Osteocyte (in vitro differentiated cells): ENCODE measurements around the gene RBM14. TPM values are rescaled to one million over a fixed set of nuclear protein-coding genes. Genes with fewer than 3 reads are reported as not detected.

Experiments
- DNase-seq: peaks from one replicate; pipeline ENCODE4 v3.0.0; 2021; ENCODE audit warnings: mixed read lengths; ENCODE audit not compliant: unreplicated experiment; ENCODE audit errors: extremely low spot score
- H3K27ac Mint-ChIP-seq: one replicate; pipeline ENCODE4 v1.8.0; 2021; ENCODE audit warnings: mild to moderate bottlenecking, mixed read lengths; ENCODE audit not compliant: unreplicated experiment
- H3K27me3 Mint-ChIP-seq: one replicate; pipeline ENCODE4 v1.8.0; 2021; ENCODE audit warnings: mixed read lengths; ENCODE audit not compliant: unreplicated experiment
- H3K36me3 Mint-ChIP-seq: one replicate; pipeline ENCODE4 v1.8.0; 2021; ENCODE audit warnings: mixed read lengths; ENCODE audit not compliant: unreplicated experiment
- H3K4me1 Mint-ChIP-seq: one replicate; pipeline ENCODE4 v1.8.0; 2021; ENCODE audit warnings: mixed read lengths; ENCODE audit not compliant: unreplicated experiment
- H3K4me3 Mint-ChIP-seq: one replicate; pipeline ENCODE4 v1.8.0; 2021; ENCODE audit warnings: mild to moderate bottlenecking, moderate library complexity, mixed read lengths; ENCODE audit not compliant: unreplicated experiment
- H3K9me3 Mint-ChIP-seq: one replicate; pipeline ENCODE4 v1.8.0; 2021; ENCODE audit warnings: mixed read lengths; ENCODE audit not compliant: unreplicated experiment
- CTCF ChIP-seq: fragments of 200-600 bp; sonication (generic); IDR thresholded peaks from 2 replicates; pipeline ENCODE4 v1.5.0; 2021; ENCODE audit warnings: antibody characterized with exemption, mild to moderate bottlenecking, moderate library complexity
- total RNA-seq: library from RNA; stranded (reverse); gene quantifications from 2 replicates; pipeline ENCODE4 v1.2.1, GENCODE V29; 2021

RBM14 gene
- total RNA-seq, 1 donor from 2014 or later = 59.2 TPM

DNA sequence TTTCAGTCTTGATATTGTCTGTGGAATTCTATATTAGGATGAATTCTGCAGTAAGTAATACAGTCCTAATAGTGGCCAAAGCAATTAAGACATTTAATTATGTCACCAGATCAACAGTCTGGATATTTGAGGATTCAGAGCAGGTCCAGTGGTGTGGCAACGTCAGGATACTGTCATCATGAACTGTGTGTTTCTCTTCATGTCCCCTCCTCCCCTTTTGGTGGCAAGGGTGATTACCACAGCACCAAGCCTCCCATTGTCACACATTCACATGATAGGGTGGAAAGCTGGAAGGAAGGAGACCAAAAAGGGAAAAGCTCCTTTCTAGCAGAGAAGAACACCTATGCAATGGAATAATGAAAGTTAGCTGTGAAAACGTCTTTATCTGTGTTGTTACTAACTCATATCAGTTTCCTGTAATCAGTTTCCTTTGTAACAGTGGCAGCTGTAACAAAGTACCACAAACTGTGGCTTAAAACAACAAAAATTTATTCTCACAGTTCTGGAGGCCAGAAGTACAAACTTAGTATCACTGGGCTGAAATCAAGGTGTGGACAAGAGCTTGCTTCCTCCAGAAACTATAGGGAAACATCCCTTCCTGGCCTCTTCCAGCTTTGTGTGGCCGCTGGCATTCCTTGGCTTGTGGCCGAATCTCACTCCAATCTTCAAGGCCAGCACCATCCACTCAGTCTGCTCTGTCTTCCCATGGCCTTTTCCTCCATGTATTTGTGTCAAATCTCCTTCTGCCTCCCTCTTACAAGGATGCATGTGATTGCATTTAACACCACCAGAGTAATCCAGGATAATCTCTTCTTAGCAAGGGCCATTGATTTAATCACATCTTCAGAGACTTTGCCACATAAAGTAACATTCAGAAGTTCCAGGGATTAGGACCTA lies 6.5 kb upstream of the RBM14 start:
- no peak for TF ChIP-seq CTCF

DNA sequence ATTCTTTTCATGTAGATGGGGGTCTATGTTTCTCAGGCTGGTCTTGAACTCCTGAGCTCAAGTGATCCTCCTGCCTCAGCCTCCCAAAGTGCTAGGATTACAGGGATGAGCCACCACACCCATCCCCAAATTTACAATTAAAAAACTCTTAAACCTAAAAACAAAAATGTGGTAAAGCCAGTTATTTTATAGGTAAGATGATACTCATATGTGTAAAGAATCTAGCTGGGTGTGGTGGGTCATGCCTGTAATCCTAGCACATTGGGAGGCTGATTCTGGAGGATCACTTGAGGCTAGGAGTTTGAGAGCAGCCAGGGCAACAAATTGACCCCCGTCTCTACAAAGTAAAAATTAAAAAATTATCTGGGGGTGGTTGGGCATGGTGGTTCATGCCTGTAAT lies 4.0 kb upstream of the RBM14 start:
- Mint-ChIP-seq H3K36me3 (peaks cover 2% of the 10 kb centered on the region), H3K4me3 (no peak overlapping the region), H3K9me3 (peaks cover 3% of the 10 kb centered on the region), H3K27ac (no peak overlapping the region), H3K27me3 (no peaks in the 10 kb centered on the region), H3K4me1 (peaks cover 15% of the 10 kb centered on the region)
- no peak for DNase-seq
- TF ChIP-seq CTCF = no peak

More for the DNA sequence above, 6.5 kb upstream of the RBM14 start:
- Mint-ChIP-seq H3K36me3 (peaks cover 11% of the 10 kb centered on the region), H3K27me3 (no peaks in the 10 kb centered on the region), H3K9me3 (peaks cover 3% of the 10 kb centered on the region), H3K4me1 (peaks cover 9% of the 10 kb centered on the region), H3K4me3 (no peak overlapping the region), H3K27ac (no peak overlapping the region)
- no peak for DNase-seq

DNA sequence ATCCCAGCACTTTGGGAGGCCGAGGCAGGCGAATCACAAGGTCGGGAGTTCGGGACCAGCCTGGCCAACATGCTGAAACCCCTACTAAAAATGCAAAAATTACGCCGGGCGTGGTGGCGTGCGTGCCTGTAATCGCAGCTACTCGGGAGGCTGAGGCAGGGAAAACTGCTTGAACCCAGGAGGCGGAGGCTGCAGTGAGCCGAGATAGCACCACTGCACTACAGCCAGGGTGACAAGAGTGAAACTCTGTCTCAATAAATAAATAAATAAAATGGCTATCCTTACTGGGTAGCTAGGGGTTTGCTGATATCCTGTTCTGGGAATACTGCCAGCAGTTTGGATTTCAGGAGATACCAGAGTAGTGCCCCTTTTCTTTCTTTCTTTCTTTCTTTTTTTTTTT lies 2.4 kb upstream of the RBM14 start:
- Mint-ChIP-seq H3K27me3 (no peaks in the 10 kb centered on the region), H3K9me3 (peaks cover 3% of the 10 kb centered on the region), H3K27ac (no peak overlapping the region), H3K4me3 (peak overlapping the region; percentile 22), H3K36me3 (peaks cover 5% of the 10 kb centered on the region), H3K4me1 (peaks cover 25% of the 10 kb centered on the region)
- DNase-seq = no peak
- TF ChIP-seq CTCF = no peak

DNA sequence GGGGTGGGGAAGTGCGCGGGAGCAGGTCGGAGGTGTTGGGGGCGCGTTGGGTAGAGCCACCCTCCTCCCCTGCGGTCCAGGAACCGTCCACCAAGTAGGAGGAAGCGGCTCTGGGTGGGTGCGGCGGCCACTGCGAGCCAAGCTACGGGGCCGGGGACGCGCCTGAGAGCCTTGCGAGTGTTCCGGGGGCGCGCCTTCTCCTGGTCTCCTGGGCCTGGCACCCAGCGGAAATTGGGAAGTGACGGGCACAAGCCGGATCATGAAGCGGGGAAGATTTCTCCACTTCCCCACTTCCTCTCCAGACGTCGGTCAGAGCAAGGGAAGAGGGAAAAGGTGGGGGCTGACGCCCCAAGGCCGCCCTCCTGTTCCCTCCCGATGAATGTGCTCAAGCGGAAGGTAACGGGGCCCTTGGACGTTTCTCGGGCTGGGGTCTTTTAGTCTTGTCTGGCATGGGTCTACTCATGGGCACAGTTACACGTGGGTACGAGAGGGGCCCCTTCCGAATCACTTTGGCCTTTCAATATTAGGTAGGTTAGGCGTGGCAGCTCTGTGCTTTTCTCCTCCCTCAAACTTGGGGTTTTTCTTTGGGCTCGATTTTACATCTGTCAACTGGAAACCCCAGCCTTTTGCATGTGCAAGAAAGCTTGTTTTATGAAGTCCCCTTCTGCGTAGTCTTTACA lies 865 bp downstream of the RBM14 start:
- H3K27ac Mint-ChIP-seq = peak overlapping the region; percentile 99
- DNase-seq = peak; percentile 91
- H3K27me3 Mint-ChIP-seq = no peaks in the 10 kb centered on the region
- peaks cover 3% of the 10 kb centered on the region for H3K36me3 Mint-ChIP-seq
- H3K4me1 Mint-ChIP-seq = peaks cover 43% of the 10 kb centered on the region
- H3K9me3 Mint-ChIP-seq = no peaks in the 10 kb centered on the region
- peak overlapping the region; percentile 94 for H3K4me3 Mint-ChIP-seq
- no peak for TF ChIP-seq CTCF

GRCh38 chr11:66619080-66619554 lies 2.7 kb downstream of the RBM14 start:
- no peak for DNase-seq
- TF ChIP-seq CTCF = no peak
- Mint-ChIP-seq H3K27ac (peak overlapping the region; percentile 99), H3K36me3 (peaks cover 4% of the 10 kb centered on the region), H3K4me1 (peaks cover 45% of the 10 kb centered on the region), H3K9me3 (no peaks in the 10 kb centered on the region), H3K27me3 (no peaks in the 10 kb centered on the region), H3K4me3 (peak overlapping the region; percentile 94)
